Activated T-helper 1 cell treated with anti-CD3 and anti-CD28 coated beads, Interleukin-2, amount 50 U/mL, for 16 hours (primary cell): Measurements from ENCODE around the gene RAPGEF5.

ENCODE experiments used
- DNase-seq, 2 donors: peaks; one replicate each; pipeline ENCODE4 v3.0.0-alpha.2; 2020; ENCODE audit warnings: low read depth in 1 of 2, low spot score in 1 of 2

Gene RAPGEF5

GRCh38 chr7:22269963-22270362, 87.0 kb downstream of the RAPGEF5 start:
- no peak for DNase-seq

GRCh38 chr7:22268884-22269421, 88.0 kb downstream of the RAPGEF5 start:
- DNase-seq, result no peak

- DNase-seq, result no peak
Measured at GRCh38 chr7:22267930-22268615, 88.9 kb downstream of the RAPGEF5 start.

GRCh38 chr7:22262538-22262937, 94.4 kb downstream of the RAPGEF5 start:
- no peak for DNase-seq

- no peak for DNase-seq
Measured at GRCh38 chr7:22256541-22257096, 100.3 kb downstream of the RAPGEF5 start.

GRCh38 chr7:22255834-22256233, 101.1 kb downstream of the RAPGEF5 start:
- no peak for DNase-seq

- no peak for DNase-seq
Measured at GRCh38 chr7:22255342-22255741, 101.6 kb downstream of the RAPGEF5 start.

- DNase-seq, result no peak
Measured at GRCh38 chr7:22252936-22253536, 103.9 kb downstream of the RAPGEF5 start.

GRCh38 chr7:22252016-22252415, 104.9 kb downstream of the RAPGEF5 start:
- DNase-seq, result no peak

- DNase-seq, result no peak
Measured at GRCh38 chr7:22251281-22251680, 105.7 kb downstream of the RAPGEF5 start.

- DNase-seq, result no peak
Measured at GRCh38 chr7:22250390-22250789, 106.6 kb downstream of the RAPGEF5 start.

GRCh38 chr7:22248111-22248809, 108.7 kb downstream of the RAPGEF5 start:
- DNase-seq, result no peak

- DNase-seq, result no peak
Measured at GRCh38 chr7:22241805-22242390, 115.1 kb downstream of the RAPGEF5 start.

- DNase-seq, result no peak
Measured at GRCh38 chr7:22240904-22241571, 115.9 kb downstream of the RAPGEF5 start.

- no peak for DNase-seq
Measured at GRCh38 chr7:22238354-22239311, 118.3 kb downstream of the RAPGEF5 start.

- no peak for DNase-seq
Measured at GRCh38 chr7:22235134-22235533, 121.8 kb downstream of the RAPGEF5 start.

GRCh38 chr7:22234227-22234626, 122.7 kb downstream of the RAPGEF5 start:
- DNase-seq, result no peak

- no peak for DNase-seq
Measured at GRCh38 chr7:22231806-22232205, 125.1 kb downstream of the RAPGEF5 start.

GRCh38 chr7:22231141-22231540, 125.8 kb downstream of the RAPGEF5 start:
- DNase-seq, result no peak

GRCh38 chr7:22230238-22230637, 126.7 kb downstream of the RAPGEF5 start:
- no peak for DNase-seq
